Measurements from ENCODE around the gene CCDC183.

The CCDC183 gene

GRCh38 chr9:136854842-136855460 is 58.8 kb downstream of the CCDC183 start:
- Histone ChIP-seq H3K79me2 (ENCODE audit: insufficient read depth, low read length) (peaks cover 8% of the 10 kb centered on the region; the same call in 1 of the 2 replicates), H3K9ac (ENCODE audit: low read depth, low read length, poor library complexity, severe bottlenecking) (no peak overlapping the region), H3K9me2 (replicated peaks; ENCODE audit: low read depth, low read length) (no peaks in the 10 kb centered on the region), H3K4me3 (ENCODE audit: low read length, poor library complexity, severe bottlenecking) (no peak overlapping the region), H3K4me1 (ENCODE audit: insufficient read depth, low read length, poor library complexity, severe bottlenecking) (peaks cover 4% of the 10 kb centered on the region), H4K20me1 (ENCODE audit: insufficient read depth, low read length, poor library complexity, severe bottlenecking) (peaks cover 12% of the 10 kb centered on the region), H3K9me3 (ENCODE audit: insufficient read depth, low read depth, low read length) (no peaks in the 10 kb centered on the region), H3F3A (ENCODE audit: low read depth) (no peaks in the 10 kb centered on the region), H3K27me3 (ENCODE audit: insufficient read depth, low read length, poor library complexity, severe bottlenecking) (no peaks in the 10 kb centered on the region), H3K36me3 (ENCODE audit: insufficient read depth, low read length) (peaks cover 13% of the 10 kb centered on the region; the same call in 1 of the 2 replicates), H2AFZ (ENCODE audit: low read length) (no peak overlapping the region), H3K4me2 (ENCODE audit: low read depth, low read length, poor library complexity, severe bottlenecking) (no peak overlapping the region)
- TF ChIP-seq CTCF (conservative IDR thresholded peaks at IDR 0.05; ENCODE audit: low read length) (no peak), EZH2phosphoT487 (IDR thresholded peaks at IDR 0.05; ENCODE audit: borderline replicate concordance) (no peak)

GRCh38 chr9:136855461-136856078 is 59.4 kb downstream of the CCDC183 start:
- no peak overlapping the region for H3K4me3 ChIP-seq (ENCODE audit: low read length, poor library complexity, severe bottlenecking)
- no peaks in the 10 kb centered on the region for H3F3A ChIP-seq (ENCODE audit: low read depth)
- no peak for TF ChIP-seq EZH2phosphoT487 (IDR thresholded peaks at IDR 0.05; ENCODE audit: borderline replicate concordance)
- no peak for TF ChIP-seq CTCF (conservative IDR thresholded peaks at IDR 0.05; ENCODE audit: low read length)
- H3K27me3 ChIP-seq (ENCODE audit: insufficient read depth, low read length, poor library complexity, severe bottlenecking), result no peaks in the 10 kb centered on the region
- H3K79me2 ChIP-seq (ENCODE audit: insufficient read depth, low read length), result peaks cover 1% of the 10 kb centered on the region; the same call in 1 of the 2 replicates
- H3K9me2 ChIP-seq (replicated peaks; ENCODE audit: low read depth, low read length), result no peaks in the 10 kb centered on the region
- H3K9me3 ChIP-seq (ENCODE audit: insufficient read depth, low read depth, low read length), result no peaks in the 10 kb centered on the region
- no peak overlapping the region for H3K4me2 ChIP-seq (ENCODE audit: low read depth, low read length, poor library complexity, severe bottlenecking)
- peaks cover 13% of the 10 kb centered on the region; the same call in 1 of the 2 replicates for H3K36me3 ChIP-seq (ENCODE audit: insufficient read depth, low read length)
- H2AFZ ChIP-seq (ENCODE audit: low read length), result no peak overlapping the region
- peaks cover 6% of the 10 kb centered on the region for H4K20me1 ChIP-seq (ENCODE audit: insufficient read depth, low read length, poor library complexity, severe bottlenecking)
- no peaks in the 10 kb centered on the region for H3K4me1 ChIP-seq (ENCODE audit: insufficient read depth, low read length, poor library complexity, severe bottlenecking)
- H3K9ac ChIP-seq (ENCODE audit: low read depth, low read length, poor library complexity, severe bottlenecking), result no peak overlapping the region

GRCh38 chr9:136856079-136856476 is 59.9 kb downstream of the CCDC183 start:
- Histone ChIP-seq H3K9me3 (ENCODE audit: insufficient read depth, low read depth, low read length) (no peaks in the 10 kb centered on the region), H3K9me2 (replicated peaks; ENCODE audit: low read depth, low read length) (no peaks in the 10 kb centered on the region), H3K79me2 (ENCODE audit: insufficient read depth, low read length) (no peaks in the 10 kb centered on the region), H3K9ac (ENCODE audit: low read depth, low read length, poor library complexity, severe bottlenecking) (no peak overlapping the region), H3K4me1 (ENCODE audit: insufficient read depth, low read length, poor library complexity, severe bottlenecking) (no peaks in the 10 kb centered on the region), H3K4me2 (ENCODE audit: low read depth, low read length, poor library complexity, severe bottlenecking) (no peak overlapping the region), H3F3A (ENCODE audit: low read depth) (no peaks in the 10 kb centered on the region), H3K36me3 (ENCODE audit: insufficient read depth, low read length) (peaks cover 9% of the 10 kb centered on the region; the same call in 1 of the 2 replicates), H2AFZ (ENCODE audit: low read length) (no peak overlapping the region), H3K4me3 (ENCODE audit: low read length, poor library complexity, severe bottlenecking) (no peak overlapping the region), H4K20me1 (ENCODE audit: insufficient read depth, low read length, poor library complexity, severe bottlenecking) (peaks cover 3% of the 10 kb centered on the region), H3K27me3 (ENCODE audit: insufficient read depth, low read length, poor library complexity, severe bottlenecking) (no peaks in the 10 kb centered on the region)
- TF ChIP-seq CTCF (conservative IDR thresholded peaks at IDR 0.05; ENCODE audit: low read length) (no peak), EZH2phosphoT487 (IDR thresholded peaks at IDR 0.05; ENCODE audit: borderline replicate concordance) (no peak)
